Measurements from ENCODE around the gene UBAC1. TPM values are rescaled to one million over a fixed set of nuclear protein-coding genes. Genes with fewer than 3 reads are reported as not detected.

UBAC1 gene
- total RNA-seq, 1 experiment from 2014 or later = 54.8 TPM

DNA sequence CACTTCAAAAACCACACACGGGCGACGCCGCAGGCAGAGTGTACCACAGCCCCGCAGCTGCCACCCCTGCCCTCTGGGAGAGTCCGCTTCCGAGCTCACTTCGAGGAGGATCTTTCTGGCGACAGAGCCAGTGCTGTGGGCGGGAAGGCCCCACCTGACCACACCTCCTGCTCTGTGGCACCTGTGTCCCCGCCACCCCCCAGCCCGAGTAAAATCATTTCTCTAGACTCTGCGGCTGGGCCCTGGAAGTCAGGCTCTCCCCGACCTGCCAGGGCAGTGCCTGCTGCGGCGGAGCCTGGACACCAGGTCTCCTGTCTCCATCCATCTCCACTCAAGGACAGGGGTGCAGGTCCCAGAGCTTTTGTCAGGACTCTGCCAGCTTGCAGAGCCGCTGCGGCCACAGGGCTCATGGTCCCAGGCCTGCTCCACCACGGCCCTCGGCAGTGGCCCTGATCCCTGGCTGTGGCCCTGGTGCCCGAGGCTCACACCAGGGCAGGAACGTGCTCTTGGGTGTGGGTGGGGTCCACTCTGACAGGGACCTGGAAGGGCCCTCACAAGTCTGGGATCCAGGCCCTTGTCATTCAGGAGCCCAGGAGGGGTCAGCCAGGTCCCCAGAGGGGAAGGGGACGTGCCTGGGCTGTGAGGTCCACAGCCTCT, 33.0 kb downstream of the UBAC1 start:
- Histone ChIP-seq H3K27ac (ENCODE audit: low read depth, low read length) (peak overlapping the region; percentile 17; the same call in 1 of the 2 replicates), H3K79me2 (ENCODE audit: insufficient read depth, low read length) (no peaks in the 10 kb centered on the region), H3K27me3 (ENCODE audit: insufficient read depth, low read length) (no peaks in the 10 kb centered on the region), H3K4me1 (ENCODE audit: control insufficient read depth in 1 of 2, insufficient read depth in 2 of 2, low read length in 2 of 2) (peaks cover 20 to 37% of the 10 kb centered on the region in 2 experiments), H4K20me1 (ENCODE audit: insufficient read depth) (no peaks in the 10 kb centered on the region), H3K9me2 (ENCODE audit: insufficient read depth) (no peaks in the 10 kb centered on the region), H3K4me2 (ENCODE audit: low read length) (no peak overlapping the region), H2AFZ (ENCODE audit: low read depth, low read length, poor library complexity, severe bottlenecking) (no peak overlapping the region), H3K4me3 (replicated peaks in 1 of 2; ENCODE audit: low read depth in 1 of 2, low read length in 2 of 2) (no peak overlapping the region), H3K9ac (ENCODE audit: low read length) (no peak overlapping the region), H3K9me3 (ENCODE audit: control insufficient read depth in 1 of 2, insufficient read depth in 1 of 2, low read depth in 1 of 2, low read length in 2 of 2) (no peaks in the 10 kb centered on the region), H3K36me3 (ENCODE audit: control insufficient read depth in 1 of 2, insufficient read depth in 2 of 2, low read length in 2 of 2) (peaks cover 0 to 12% of the 10 kb centered on the region in 2 experiments; a peak in 1 of 4 replicates)
- no TSS peak for BruUV-seq (replicated peaks)
- TF ChIP-seq EGR1 (IDR thresholded peaks at IDR 0.05; ENCODE audit: low read depth) (no peak), POLR2A (IDR thresholded peaks at IDR 0.05; ENCODE audit: borderline replicate concordance, extremely low read depth, insufficient read depth, insufficient read length) (no peak), ELF1 (IDR thresholded peaks at IDR 0.05; ENCODE audit: borderline replicate concordance, low read depth) (no peak), RAD21 (IDR thresholded peaks at IDR 0.05; ENCODE audit: low read depth) (no peak), CBX3 (IDR thresholded peaks at IDR 0.05; ENCODE audit: low read depth) (no peak), EZH2phosphoT487 (IDR thresholded peaks at IDR 0.05; ENCODE audit: borderline replicate concordance) (no peak), TCF7L2 (IDR thresholded peaks at IDR 0.05; ENCODE audit: borderline replicate concordance, extremely low read depth, insufficient read depth, insufficient read length) (no peak), ATF3 (IDR thresholded peaks at IDR 0.05) (no peak)
- TF ChIP-seq, protein P1, sequence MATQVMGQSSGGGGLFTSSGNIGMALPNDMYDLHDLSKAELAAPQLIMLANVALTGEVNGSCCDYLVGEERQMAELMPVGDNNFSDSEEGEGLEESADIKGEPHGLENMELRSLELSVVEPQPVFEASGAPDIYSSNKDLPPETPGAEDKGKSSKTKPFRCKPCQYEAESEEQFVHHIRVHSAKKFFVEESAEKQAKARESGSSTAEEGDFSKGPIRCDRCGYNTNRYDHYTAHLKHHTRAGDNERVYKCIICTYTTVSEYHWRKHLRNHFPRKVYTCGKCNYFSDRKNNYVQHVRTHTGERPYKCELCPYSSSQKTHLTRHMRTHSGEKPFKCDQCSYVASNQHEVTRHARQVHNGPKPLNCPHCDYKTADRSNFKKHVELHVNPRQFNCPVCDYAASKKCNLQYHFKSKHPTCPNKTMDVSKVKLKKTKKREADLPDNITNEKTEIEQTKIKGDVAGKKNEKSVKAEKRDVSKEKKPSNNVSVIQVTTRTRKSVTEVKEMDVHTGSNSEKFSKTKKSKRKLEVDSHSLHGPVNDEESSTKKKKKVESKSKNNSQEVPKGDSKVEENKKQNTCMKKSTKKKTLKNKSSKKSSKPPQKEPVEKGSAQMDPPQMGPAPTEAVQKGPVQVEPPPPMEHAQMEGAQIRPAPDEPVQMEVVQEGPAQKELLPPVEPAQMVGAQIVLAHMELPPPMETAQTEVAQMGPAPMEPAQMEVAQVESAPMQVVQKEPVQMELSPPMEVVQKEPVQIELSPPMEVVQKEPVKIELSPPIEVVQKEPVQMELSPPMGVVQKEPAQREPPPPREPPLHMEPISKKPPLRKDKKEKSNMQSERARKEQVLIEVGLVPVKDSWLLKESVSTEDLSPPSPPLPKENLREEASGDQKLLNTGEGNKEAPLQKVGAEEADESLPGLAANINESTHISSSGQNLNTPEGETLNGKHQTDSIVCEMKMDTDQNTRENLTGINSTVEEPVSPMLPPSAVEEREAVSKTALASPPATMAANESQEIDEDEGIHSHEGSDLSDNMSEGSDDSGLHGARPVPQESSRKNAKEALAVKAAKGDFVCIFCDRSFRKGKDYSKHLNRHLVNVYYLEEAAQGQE (IDR thresholded peaks at IDR 0.05; ENCODE audit: low read depth) = no peak
- no peak for ATAC-seq
- CTCF ChIA-PET = no interaction called here
- no peak for DNase-seq (ENCODE audit: low read depth, low spot score)
- RAD21 ChIA-PET (ENCODE audit: low non-redundant PET in 1 of 2, low total read pairs in 2 of 2, uncharacterized antibody in 2 of 2, unreplicated experiment in 2 of 2) = no interaction called here
- intact Hi-C loops (cut with micrococcal nuclease) = no loop called here
- POLR2A ChIA-PET = no interaction called here
